ENCODE data around the gene TOR3A. TPM values are rescaled to one million over a fixed set of nuclear protein-coding genes. Genes with fewer than 3 reads are reported as not detected.

Gene TOR3A
- total and polyA plus RNA-seq, 2 of the 13 experiments (the other 11 are each of a cell fraction or from before 2014, with no cell fraction given), result 14.7 to 28.4 TPM

GRCh38 chr1:179104611-179105250 is 22.9 kb downstream of the TOR3A start (continued):
- peak; percentile 71; the same call in 1 of the 2 replicates for TF ChIP-seq ZBTB7B (CRISPR knock-in tag; IDR thresholded peaks at IDR 0.05)
- TF ChIP-seq ZNF3 (CRISPR knock-in tag; IDR thresholded peaks at IDR 0.05), result no peak
- TF ChIP-seq, protein P1, sequence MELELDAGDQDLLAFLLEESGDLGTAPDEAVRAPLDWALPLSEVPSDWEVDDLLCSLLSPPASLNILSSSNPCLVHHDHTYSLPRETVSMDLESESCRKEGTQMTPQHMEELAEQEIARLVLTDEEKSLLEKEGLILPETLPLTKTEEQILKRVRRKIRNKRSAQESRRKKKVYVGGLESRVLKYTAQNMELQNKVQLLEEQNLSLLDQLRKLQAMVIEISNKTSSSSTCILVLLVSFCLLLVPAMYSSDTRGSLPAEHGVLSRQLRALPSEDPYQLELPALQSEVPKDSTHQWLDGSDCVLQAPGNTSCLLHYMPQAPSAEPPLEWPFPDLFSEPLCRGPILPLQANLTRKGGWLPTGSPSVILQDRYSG (CRISPR knock-in tag; IDR thresholded peaks at IDR 0.05), result no peak
- no peak for TF ChIP-seq IRX3 (CRISPR knock-in tag; IDR thresholded peaks at IDR 0.05; ENCODE audit: borderline replicate concordance, low read depth)
- peak; percentile 93 for TF ChIP-seq MIXL1 (CRISPR knock-in tag; IDR thresholded peaks at IDR 0.05)
- no peak for TF ChIP-seq GABPA (IDR thresholded peaks at IDR 0.05; ENCODE audit: low read depth, low read length)
- peak; percentile 31; the same call in 1 of the 2 replicates for TF ChIP-seq GABPA (CRISPR knock-in tag; IDR thresholded peaks at IDR 0.05; ENCODE audit: low read depth)
- TF ChIP-seq ZNF83 (CRISPR knock-in tag; IDR thresholded peaks at IDR 0.05; ENCODE audit: borderline replicate concordance), result no peak
- TF ChIP-seq TARDBP (CRISPR knock-in tag; IDR thresholded peaks at IDR 0.05), result peak; percentile 86; the same call in 1 of the 2 replicates
- no peak for TF ChIP-seq MTF2 (CRISPR knock-in tag; IDR thresholded peaks at IDR 0.05; ENCODE audit: borderline replicate concordance)
- TF ChIP-seq HMG20B (CRISPR knock-in tag; conservative IDR thresholded peaks at IDR 0.05), result peak; percentile 82; the same call in 1 of the 2 replicates
- no peak for TF ChIP-seq GPN1 (CRISPR knock-in tag; IDR thresholded peaks at IDR 0.05; ENCODE audit: borderline replicate concordance)
- TF ChIP-seq, protein P2, sequence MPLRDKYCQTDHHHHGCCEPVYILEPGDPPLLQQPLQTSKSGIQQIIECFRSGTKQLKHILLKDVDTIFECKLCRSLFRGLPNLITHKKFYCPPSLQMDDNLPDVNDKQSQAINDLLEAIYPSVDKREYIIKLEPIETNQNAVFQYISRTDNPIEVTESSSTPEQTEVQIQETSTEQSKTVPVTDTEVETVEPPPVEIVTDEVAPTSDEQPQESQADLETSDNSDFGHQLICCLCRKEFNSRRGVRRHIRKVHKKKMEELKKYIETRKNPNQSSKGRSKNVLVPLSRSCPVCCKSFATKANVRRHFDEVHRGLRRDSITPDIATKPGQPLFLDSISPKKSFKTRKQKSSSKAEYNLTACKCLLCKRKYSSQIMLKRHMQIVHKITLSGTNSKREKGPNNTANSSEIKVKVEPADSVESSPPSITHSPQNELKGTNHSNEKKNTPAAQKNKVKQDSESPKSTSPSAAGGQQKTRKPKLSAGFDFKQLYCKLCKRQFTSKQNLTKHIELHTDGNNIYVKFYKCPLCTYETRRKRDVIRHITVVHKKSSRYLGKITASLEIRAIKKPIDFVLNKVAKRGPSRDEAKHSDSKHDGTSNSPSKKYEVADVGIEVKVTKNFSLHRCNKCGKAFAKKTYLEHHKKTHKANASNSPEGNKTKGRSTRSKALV (CRISPR knock-in tag; IDR thresholded peaks at IDR 0.05), result no peak
- TF ChIP-seq, protein P3, sequence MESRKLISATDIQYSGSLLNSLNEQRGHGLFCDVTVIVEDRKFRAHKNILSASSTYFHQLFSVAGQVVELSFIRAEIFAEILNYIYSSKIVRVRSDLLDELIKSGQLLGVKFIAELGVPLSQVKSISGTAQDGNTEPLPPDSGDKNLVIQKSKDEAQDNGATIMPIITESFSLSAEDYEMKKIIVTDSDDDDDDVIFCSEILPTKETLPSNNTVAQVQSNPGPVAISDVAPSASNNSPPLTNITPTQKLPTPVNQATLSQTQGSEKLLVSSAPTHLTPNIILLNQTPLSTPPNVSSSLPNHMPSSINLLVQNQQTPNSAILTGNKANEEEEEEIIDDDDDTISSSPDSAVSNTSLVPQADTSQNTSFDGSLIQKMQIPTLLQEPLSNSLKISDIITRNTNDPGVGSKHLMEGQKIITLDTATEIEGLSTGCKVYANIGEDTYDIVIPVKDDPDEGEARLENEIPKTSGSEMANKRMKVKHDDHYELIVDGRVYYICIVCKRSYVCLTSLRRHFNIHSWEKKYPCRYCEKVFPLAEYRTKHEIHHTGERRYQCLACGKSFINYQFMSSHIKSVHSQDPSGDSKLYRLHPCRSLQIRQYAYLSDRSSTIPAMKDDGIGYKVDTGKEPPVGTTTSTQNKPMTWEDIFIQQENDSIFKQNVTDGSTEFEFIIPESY (CRISPR knock-in tag; IDR thresholded peaks at IDR 0.05), result no peak
- TF ChIP-seq ZBTB38 (CRISPR knock-in tag; IDR thresholded peaks at IDR 0.05), result no peak
- 0 out of 2 replicates have a peak, but pooled peaks have one; percentile 13 for TF ChIP-seq ZFX (CRISPR knock-in tag; IDR thresholded peaks at IDR 0.05; ENCODE audit: low read depth)
- TF ChIP-seq ZNF276 (CRISPR knock-in tag; IDR thresholded peaks at IDR 0.05; ENCODE audit: low read depth), result no peak

Measured in HepG2 (cell line).